ENCODE data around the gene AIDA.

DNA sequence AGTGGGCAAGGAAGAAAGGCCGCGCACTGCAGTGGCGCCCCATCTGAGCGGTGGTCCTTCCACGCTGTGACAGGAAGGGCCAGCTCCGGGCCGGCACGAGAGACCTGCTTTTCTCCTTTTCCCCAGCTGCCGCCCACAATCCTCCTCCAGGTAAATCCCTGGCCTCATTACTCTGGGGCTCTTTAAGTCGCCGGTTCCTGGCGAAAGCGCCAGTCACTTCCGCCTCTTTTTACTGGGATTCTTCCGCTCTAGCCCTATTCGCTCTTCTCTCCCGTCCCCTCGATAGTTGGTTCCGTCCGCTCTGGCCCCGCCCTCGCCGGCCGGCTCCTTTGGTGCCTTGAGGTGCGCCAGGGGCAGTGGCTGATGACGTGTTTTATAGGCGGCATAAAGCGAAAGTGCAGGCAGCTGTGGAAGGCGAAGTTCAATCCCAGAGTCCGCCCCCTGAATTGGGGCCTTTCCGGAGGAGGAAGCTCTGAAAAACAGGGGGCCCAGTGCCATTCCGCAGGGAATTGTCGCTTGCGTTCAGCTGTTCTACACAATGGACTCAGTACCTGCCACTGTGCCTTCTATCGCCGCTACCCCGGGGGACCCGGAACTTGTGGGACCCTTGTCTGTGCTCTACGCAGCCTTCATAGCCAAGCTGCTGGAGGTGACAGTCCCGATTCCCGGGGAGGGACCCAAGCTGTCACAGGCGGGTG lies 68.2 kb downstream of the AIDA start:
- TF ChIP-seq ZNF548 (tag by site-specific recombination; IDR thresholded peaks at IDR 0.05) (no peak), ZFP3 (tag by site-specific recombination; IDR thresholded peaks at IDR 0.05; ENCODE audit: low read depth) (no peak), YY1 (tag by site-specific recombination; IDR thresholded peaks at IDR 0.05) (peak; percentile 43; the same call in 1 of the 2 replicates), ZXDB (tag by site-specific recombination; IDR thresholded peaks at IDR 0.05) (peak; percentile 97), ZNF391 (tag by site-specific recombination; IDR thresholded peaks at IDR 0.05; ENCODE audit: borderline replicate concordance, low read depth) (no peak), ZNF248 (tag by site-specific recombination; IDR thresholded peaks at IDR 0.05) (no peak)
